Astrocyte of the cerebellum (primary cell): Measurements from ENCODE around the gene NACC2.

ENCODE experiments used
- DNase-seq: peaks from one replicate; pipeline ENCODE4 v3.0.0-alpha.2; 2011; ENCODE audit warnings: low read depth
- H3K4me3 ChIP-seq: 2 replicates; pipeline ENCODE4 v1.5.1; 2011; ENCODE audit warnings: mild to moderate bottlenecking, low read depth, low read length, moderate library complexity
- CTCF ChIP-seq: IDR thresholded peaks from 2 replicates; pipeline ENCODE4 v1.5.1; 2012; ENCODE audit warnings: low read length, low read depth, moderate library complexity, mild to moderate bottlenecking; ENCODE audit errors: missing control alignments
- in situ Hi-C: cut with HindIII; loops from 2 replicates; pipeline ENCODE4 v1.10.0; 2017; ENCODE audit warnings: low sequenced_read_pairs

Gene NACC2

DNA sequence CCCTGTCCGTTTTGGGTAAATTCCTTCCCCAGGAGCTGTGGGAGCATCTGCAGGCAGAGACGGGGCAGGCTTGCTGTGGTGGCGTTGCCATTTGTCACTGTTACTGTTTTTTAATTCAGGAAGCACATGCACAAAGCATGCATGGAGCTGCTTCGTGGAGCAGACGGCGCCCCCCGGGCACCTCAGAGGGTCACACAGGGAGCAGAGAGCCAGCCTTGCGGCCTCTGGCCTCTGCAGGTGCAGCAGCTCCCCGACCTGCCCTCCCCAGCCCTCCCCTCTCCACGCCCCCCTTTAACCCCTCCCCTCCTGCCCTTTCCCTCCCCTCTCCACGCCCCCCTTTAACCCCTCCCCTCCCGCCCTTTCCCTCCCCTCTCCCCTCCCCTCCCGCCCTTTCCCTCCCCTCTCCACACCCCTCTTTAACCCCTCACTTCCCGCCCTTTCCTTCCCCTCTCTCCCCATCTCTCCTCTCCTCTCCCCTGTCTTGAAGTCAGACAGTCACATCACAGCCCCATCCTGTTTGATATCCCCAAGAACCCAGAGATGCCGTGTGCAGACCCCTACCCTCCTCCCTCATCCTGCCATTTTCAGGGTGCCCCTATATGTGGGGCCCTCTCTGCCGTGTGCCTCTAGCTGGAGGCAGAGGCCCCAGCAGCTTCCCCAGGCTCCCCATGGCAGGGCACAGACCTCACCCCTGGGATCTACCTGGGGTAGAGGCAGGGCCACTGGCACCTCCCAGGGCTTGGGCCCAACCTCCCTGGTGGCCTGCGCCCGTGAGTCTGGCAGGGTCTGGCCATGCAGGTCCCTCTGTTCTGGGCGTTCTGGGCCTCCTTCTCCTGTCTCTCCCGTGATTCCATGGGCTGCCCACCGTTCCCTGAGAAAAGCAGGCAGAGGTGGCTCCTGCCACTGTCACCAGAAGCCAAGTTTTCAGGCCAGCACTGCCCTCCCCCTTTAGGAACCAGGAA, 104.3 kb downstream of the NACC2 start:
- TF ChIP-seq CTCF, result no peak
- in situ Hi-C loops, result no loop called here
- H3K4me3 ChIP-seq, result no peak overlapping the region
- peak; percentile 32 for DNase-seq

GRCh38 chr9:135989722-135990467, 105.2 kb downstream of the NACC2 start:
- in situ Hi-C loops, result no loop called here
- DNase-seq, result no peak
- no peak overlapping the region for H3K4me3 ChIP-seq
- no peak for TF ChIP-seq CTCF

GRCh38 chr9:135989157-135989556, 105.9 kb downstream of the NACC2 start:
- no peak for TF ChIP-seq CTCF
- DNase-seq, result no peak
- no peak overlapping the region for H3K4me3 ChIP-seq
- in situ Hi-C loops, result no loop called here

DNA sequence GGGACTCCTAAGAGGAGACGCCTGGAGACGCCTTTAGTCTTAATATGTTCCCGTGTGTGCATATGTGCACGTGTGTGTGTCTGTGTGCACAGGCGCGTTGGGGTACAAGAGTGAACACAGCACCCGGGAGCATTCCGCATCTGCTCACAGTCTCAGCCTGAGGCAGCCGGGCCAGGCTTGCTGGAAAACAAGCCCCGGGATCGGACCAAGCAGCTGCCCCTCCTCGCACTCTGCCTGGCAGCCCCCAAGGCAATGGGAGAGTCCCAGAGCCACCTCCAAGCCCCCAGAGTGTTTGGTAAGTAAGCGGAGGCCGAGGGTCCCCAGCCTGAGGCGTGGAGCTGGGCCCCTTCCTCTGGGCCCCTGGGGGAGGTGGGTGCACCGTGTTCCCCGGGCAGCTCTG, 106.6 kb downstream of the NACC2 start:
- in situ Hi-C loops, result no loop called here
- no peak overlapping the region for H3K4me3 ChIP-seq
- no peak for TF ChIP-seq CTCF
- DNase-seq, result no peak

DNA sequence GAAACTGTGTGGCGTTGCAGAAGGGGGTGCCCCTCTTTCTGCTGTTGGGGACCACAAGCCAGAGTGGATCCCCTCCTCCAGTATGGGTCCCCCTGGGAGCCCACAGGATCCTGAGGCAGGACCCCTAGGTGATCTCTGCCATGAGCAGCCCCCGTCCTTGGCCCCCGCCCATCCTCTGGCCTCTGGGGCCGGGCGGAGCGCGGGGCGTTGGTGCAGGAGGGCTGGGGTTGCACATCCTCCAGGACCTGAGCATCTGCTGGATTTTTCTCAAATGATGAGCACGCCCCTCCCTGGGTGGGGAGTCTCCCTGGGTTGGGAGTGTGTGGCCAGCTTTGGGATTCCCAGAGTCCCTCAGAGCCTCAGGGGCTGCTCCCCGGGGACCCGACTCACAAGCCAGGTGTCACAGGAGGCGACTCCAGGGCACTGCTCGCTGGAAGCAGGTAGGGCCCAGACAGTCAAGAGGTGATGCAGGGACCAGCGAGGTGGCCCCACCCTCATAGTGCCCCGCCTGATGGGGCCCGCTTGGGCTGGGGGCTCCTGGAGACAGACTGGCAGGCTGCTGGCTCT, 107.2 kb downstream of the NACC2 start:
- in situ Hi-C loops, result no loop called here
- no peak for TF ChIP-seq CTCF
- H3K4me3 ChIP-seq, result no peak overlapping the region
- no peak for DNase-seq

DNA sequence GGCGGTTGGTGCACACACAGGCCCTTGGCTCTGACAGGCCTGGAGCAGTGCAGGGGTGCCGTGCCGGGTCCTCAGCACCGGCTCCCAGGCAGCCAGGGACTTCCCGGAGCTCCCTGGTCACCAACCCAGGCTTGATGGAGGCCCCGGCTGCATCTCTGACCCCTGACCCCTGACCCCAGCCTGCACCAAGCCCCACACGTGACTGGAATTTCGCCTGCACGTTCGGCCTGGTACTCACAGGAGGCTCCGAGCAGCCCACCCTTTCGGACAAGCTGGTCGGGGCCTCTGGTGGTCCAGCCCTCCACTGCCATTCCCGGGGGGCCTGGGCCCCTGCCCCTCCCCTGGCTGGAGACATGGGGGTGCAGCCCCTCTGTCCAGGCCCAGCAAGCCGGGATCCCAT, 108.5 kb downstream of the NACC2 start:
- in situ Hi-C loops, result no loop called here

More for the DNA sequence above, 108.5 kb downstream of the NACC2 start:
- no peak overlapping the region for H3K4me3 ChIP-seq
- no peak for TF ChIP-seq CTCF
- DNase-seq, result no peak
